Lower leg skin (tissue), 4 donors: ENCODE measurements around the gene COX4I1. TPM values are rescaled to one million over a fixed set of nuclear protein-coding genes. Genes with fewer than 3 reads are reported as not detected.

ENCODE experiments used
- DNase-seq, 2 donors: peaks; one replicate each; pipeline ENCODE4 v3.0.0-alpha.2; 2019; ENCODE audit warnings: low spot score in 2 of 2
- H3K4me3 ChIP-seq: fragments of 200-600 bp; sonication (generic); 2 replicates; pipeline ENCODE4 v1.5.1; 2017; ENCODE audit warnings: mild to moderate bottlenecking, low read depth; ENCODE audit not compliant: poor library complexity, severe bottlenecking
- POLR2A ChIP-seq, 2 donors: fragments of 450-650 bp; IDR thresholded peaks; one replicate each; pipeline ENCODE4 v1.6.1; 2016 to 2017; ENCODE audit warnings: antibody characterized with exemption in 2 of 2, mild to moderate bottlenecking in 1 of 2, moderate library complexity in 1 of 2
- WGBS, 2 donors: methylation state at CpG; one replicate each; pipeline ENCODE4 v1.1.5; 2018; 5-methylcytosine and 5-hydroxymethylcytosine counted together
- intact Hi-C: fragments of 100-400 bp; cut with DNase I; formaldehyde crosslinking; loops from one replicate; pipeline ENCODE4 v1.15.0; 2023; ENCODE audit warnings: low total_unique reads
- total RNA-seq, 4 donors: library from RNA; depleted of rRNA; stranded (reverse); fragments of >200 nt; gene quantifications; one replicate each; pipeline ENCODE4 v1.1.0, GENCODE V29; 2016
- TF ChIP-seq, protein P1 (sequence below), 3 donors: fragments of 450-650 bp; IDR thresholded peaks; one replicate each; pipeline ENCODE4 v1.5.1; 2016; ENCODE audit warnings: antibody characterized with exemption in 3 of 3, mild to moderate bottlenecking in 3 of 3, moderate library complexity in 2 of 3

Gene COX4I1
- total RNA-seq, 4 donors from 2014 or later = 411 to 675 (median 548) TPM

- intact Hi-C loops = no loop called here
- TF ChIP-seq POLR2A (IDR thresholded peaks at IDR 0.05) = no peak
- TF ChIP-seq, protein P1, sequence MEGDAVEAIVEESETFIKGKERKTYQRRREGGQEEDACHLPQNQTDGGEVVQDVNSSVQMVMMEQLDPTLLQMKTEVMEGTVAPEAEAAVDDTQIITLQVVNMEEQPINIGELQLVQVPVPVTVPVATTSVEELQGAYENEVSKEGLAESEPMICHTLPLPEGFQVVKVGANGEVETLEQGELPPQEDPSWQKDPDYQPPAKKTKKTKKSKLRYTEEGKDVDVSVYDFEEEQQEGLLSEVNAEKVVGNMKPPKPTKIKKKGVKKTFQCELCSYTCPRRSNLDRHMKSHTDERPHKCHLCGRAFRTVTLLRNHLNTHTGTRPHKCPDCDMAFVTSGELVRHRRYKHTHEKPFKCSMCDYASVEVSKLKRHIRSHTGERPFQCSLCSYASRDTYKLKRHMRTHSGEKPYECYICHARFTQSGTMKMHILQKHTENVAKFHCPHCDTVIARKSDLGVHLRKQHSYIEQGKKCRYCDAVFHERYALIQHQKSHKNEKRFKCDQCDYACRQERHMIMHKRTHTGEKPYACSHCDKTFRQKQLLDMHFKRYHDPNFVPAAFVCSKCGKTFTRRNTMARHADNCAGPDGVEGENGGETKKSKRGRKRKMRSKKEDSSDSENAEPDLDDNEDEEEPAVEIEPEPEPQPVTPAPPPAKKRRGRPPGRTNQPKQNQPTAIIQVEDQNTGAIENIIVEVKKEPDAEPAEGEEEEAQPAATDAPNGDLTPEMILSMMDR (IDR thresholded peaks at IDR 0.05) = no peak
- no peak overlapping the region for H3K4me3 ChIP-seq
- WGBS, 2 donors = 77 to 80% methylated on average over 6 of the region's 6 CpGs
- no peak for DNase-seq
Observed at GRCh38 chr16:85774136-85774535, 25.4 kb upstream of the COX4I1 start.

GRCh38 chr16:85774811-85775210, 24.7 kb upstream of the COX4I1 start:
- 91 to 98% methylated on average over 8 of the region's 8 CpGs for WGBS, 2 donors
- intact Hi-C loops = no loop called here
- TF ChIP-seq, protein P1 (IDR thresholded peaks at IDR 0.05) = no peak
- no peak for TF ChIP-seq POLR2A (IDR thresholded peaks at IDR 0.05)
- no peak for DNase-seq
- H3K4me3 ChIP-seq = no peak overlapping the region

- TF ChIP-seq, protein P1 (IDR thresholded peaks at IDR 0.05) = no peak
- TF ChIP-seq POLR2A (IDR thresholded peaks at IDR 0.05) = no peak
- H3K4me3 ChIP-seq = no peak overlapping the region
- no peak for DNase-seq
- 43 to 61% methylated on average over 4 of the region's 4 CpGs for WGBS, 2 donors
- intact Hi-C loops = no loop called here
Observed at GRCh38 chr16:85777583-85778310, 21.7 kb upstream of the COX4I1 start.

DNA sequence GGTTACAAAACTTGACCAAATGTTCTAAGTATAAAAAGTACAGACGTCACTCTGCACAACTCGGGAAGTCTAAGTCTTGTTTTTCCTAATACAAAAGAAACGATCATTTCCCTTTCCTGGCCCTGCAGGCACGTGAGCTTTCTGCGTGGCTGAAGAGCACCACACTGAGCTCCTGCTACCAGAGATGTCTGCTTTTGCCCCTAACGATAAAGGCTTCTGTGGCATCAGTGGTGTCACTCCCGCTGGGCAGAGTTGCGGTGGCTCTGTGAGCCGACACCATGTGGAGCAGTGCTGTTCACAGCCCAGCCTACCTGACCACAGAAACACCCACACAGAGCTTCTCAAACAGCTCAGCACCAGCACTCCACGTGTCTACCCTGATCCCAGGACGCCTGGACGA, 20.6 kb upstream of the COX4I1 start:
- DNase-seq = no peak
- no peak overlapping the region for H3K4me3 ChIP-seq
- no peak for TF ChIP-seq POLR2A (IDR thresholded peaks at IDR 0.05)
- TF ChIP-seq, protein P1 (IDR thresholded peaks at IDR 0.05) = no peak
- intact Hi-C loops = no loop called here
- WGBS, 2 donors = 76 to 80% methylated on average over 12 of the region's 12 CpGs

DNA sequence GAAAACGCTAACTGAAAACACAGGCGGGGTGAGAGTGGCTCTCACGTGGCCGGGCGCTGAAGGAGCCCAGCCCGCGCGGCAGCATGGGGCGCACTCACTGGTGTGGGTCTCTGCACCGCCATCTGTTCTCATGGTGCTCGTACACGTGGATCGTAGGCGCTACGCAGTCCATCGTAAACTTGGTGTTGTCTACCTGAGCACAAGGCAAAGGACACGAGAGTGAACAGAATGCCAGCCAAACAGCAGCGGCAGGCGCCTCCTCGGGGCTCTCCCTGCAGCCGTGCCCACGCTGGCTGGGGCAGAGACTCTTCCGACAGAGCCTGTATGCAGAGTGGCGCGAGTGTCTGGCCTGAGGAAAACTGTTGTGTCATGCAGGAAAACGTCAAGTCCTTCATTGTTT, 19.2 kb upstream of the COX4I1 start:
- WGBS, 2 donors = 89% methylated on average over 26 of the region's 26 CpGs
- no peak for DNase-seq
- TF ChIP-seq, protein P1 (IDR thresholded peaks at IDR 0.05) = no peak
- TF ChIP-seq POLR2A (IDR thresholded peaks at IDR 0.05) = no peak
- intact Hi-C loops = no loop called here
- H3K4me3 ChIP-seq = no peak overlapping the region

GRCh38 chr16:85781156-85781555, 18.3 kb upstream of the COX4I1 start:
- intact Hi-C loops = no loop called here
- DNase-seq = no peak
- TF ChIP-seq, protein P1 (IDR thresholded peaks at IDR 0.05) = no peak
- TF ChIP-seq POLR2A (IDR thresholded peaks at IDR 0.05) = no peak
- H3K4me3 ChIP-seq = no peak overlapping the region
- 88 to 89% methylated on average over 10 of the region's 10 CpGs for WGBS, 2 donors
